Loucy (cell line): ENCODE data around the gene CCDC51.

Experiments
- H2AFZ ChIP-seq: fragments of 200-600 bp; sonication (generic); 2 replicates; pipeline ENCODE4 v1.6.0; 2016; ENCODE audit warnings: antibody characterized with exemption, mild to moderate bottlenecking, low read length, moderate library complexity
- H3F3A ChIP-seq: fragments of 200-600 bp; 2 replicates; pipeline ENCODE4 v1.6.0; 2016; ENCODE audit warnings: antibody characterized with exemption, low read depth, mild to moderate bottlenecking
- H3K27me3 ChIP-seq: fragments of 200-600 bp; sonication (generic); 2 replicates; pipeline ENCODE4 v1.6.1; 2014; ENCODE audit warnings: low read length, mild to moderate bottlenecking; ENCODE audit not compliant: insufficient read depth, poor library complexity, severe bottlenecking
- H3K36me3 ChIP-seq: fragments of 200-600 bp; sonication (generic); 2 replicates; pipeline ENCODE4 v1.6.1; 2016; ENCODE audit warnings: low read length; ENCODE audit not compliant: insufficient read depth
- H3K4me1 ChIP-seq: fragments of 200-600 bp; sonication (generic); 2 replicates; pipeline ENCODE4 v1.5.1; 2014; ENCODE audit warnings: low read length, mild to moderate bottlenecking; ENCODE audit not compliant: insufficient read depth, poor library complexity, severe bottlenecking
- H3K4me2 ChIP-seq: fragments of 200-600 bp; sonication (generic); 2 replicates; pipeline ENCODE4 v1.6.0; 2014; ENCODE audit warnings: antibody characterized with exemption, low read length, low read depth, mild to moderate bottlenecking; ENCODE audit not compliant: poor library complexity, severe bottlenecking
- H3K4me3 ChIP-seq: fragments of 200-600 bp; sonication (generic); 2 replicates; pipeline ENCODE4 v1.5.1; 2014; ENCODE audit warnings: low read length, mild to moderate bottlenecking, mixed read lengths; ENCODE audit not compliant: poor library complexity, severe bottlenecking
- H3K79me2 ChIP-seq: fragments of 200-600 bp; sonication (generic); 2 replicates; pipeline ENCODE4 v1.6.1; 2014; ENCODE audit warnings: low read length; ENCODE audit not compliant: insufficient read depth
- H3K9ac ChIP-seq: fragments of 200-600 bp; sonication (generic); 2 replicates; pipeline ENCODE4 v1.6.0; 2014; ENCODE audit warnings: mild to moderate bottlenecking, low read depth, low read length, moderate library complexity; ENCODE audit not compliant: poor library complexity, severe bottlenecking
- H3K9me2 ChIP-seq: fragments of 200-600 bp; sonication (generic); replicated peaks from 2 replicates; pipeline ENCODE4 v1.6.1; 2016; ENCODE audit warnings: low read depth, low read length, mixed read lengths
- H3K9me3 ChIP-seq: fragments of 200-600 bp; sonication (generic); 2 replicates; pipeline ENCODE4 v1.6.1; 2014; ENCODE audit warnings: mild to moderate bottlenecking, antibody characterized with exemption, low read length, low read depth; ENCODE audit not compliant: insufficient read depth
- H4K20me1 ChIP-seq: fragments of 200-600 bp; sonication (generic); 2 replicates; pipeline ENCODE4 v1.6.0; 2014; ENCODE audit warnings: antibody characterized with exemption, low read length, mild to moderate bottlenecking; ENCODE audit not compliant: insufficient read depth, poor library complexity, severe bottlenecking
- EZH2phosphoT487 ChIP-seq: fragments of 200-600 bp; IDR thresholded peaks from 2 replicates; pipeline ENCODE4 v1.6.1; 2018; ENCODE audit warnings: antibody characterized with exemption, mild to moderate bottlenecking, moderate library complexity, borderline replicate concordance
- TF ChIP-seq, protein P1 (sequence below): fragments of 200-600 bp; sonication (generic); conservative IDR thresholded peaks from 2 replicates; pipeline ENCODE4 v1.5.1; 2014; ENCODE audit warnings: mild to moderate bottlenecking, antibody characterized with exemption, low read length

The CCDC51 gene

DNA sequence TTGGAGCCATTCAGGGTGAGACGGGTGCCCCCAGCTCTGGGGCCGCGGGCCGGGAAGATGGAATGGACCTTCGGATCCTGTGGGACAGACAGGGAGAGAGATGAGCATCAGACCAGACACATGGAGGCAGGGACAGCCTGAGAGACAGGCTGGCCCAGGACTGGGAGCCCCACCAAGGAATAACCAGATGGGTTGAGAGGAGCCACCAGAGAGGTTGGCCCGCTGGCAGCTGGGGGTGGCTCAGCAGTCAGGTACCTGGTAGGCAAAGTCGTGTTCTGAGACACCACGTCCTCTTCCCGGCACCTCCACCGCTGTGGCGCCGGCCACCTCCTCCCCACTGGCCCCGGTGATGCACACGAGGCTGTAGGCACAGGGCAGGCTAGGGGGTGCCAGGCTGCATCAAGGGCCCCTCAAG lies 23.8 kb downstream of the CCDC51 start:
- no peaks in the 10 kb centered on the region for H4K20me1 ChIP-seq
- TF ChIP-seq, protein P1, sequence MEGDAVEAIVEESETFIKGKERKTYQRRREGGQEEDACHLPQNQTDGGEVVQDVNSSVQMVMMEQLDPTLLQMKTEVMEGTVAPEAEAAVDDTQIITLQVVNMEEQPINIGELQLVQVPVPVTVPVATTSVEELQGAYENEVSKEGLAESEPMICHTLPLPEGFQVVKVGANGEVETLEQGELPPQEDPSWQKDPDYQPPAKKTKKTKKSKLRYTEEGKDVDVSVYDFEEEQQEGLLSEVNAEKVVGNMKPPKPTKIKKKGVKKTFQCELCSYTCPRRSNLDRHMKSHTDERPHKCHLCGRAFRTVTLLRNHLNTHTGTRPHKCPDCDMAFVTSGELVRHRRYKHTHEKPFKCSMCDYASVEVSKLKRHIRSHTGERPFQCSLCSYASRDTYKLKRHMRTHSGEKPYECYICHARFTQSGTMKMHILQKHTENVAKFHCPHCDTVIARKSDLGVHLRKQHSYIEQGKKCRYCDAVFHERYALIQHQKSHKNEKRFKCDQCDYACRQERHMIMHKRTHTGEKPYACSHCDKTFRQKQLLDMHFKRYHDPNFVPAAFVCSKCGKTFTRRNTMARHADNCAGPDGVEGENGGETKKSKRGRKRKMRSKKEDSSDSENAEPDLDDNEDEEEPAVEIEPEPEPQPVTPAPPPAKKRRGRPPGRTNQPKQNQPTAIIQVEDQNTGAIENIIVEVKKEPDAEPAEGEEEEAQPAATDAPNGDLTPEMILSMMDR = no peak
- no peak for TF ChIP-seq EZH2phosphoT487
- H3K27me3 ChIP-seq = no peaks in the 10 kb centered on the region
- 0 out of 2 replicates have a peak, but pooled peaks cover 2% of the 10 kb centered on the region for H3K79me2 ChIP-seq
- H2AFZ ChIP-seq = no peak overlapping the region
- no peaks in the 10 kb centered on the region for H3F3A ChIP-seq
- H3K4me3 ChIP-seq = no peak overlapping the region
- no peak overlapping the region for H3K4me2 ChIP-seq
- no peaks in the 10 kb centered on the region for H3K9me2 ChIP-seq
- H3K9ac ChIP-seq = no peak overlapping the region
- H3K4me1 ChIP-seq = no peaks in the 10 kb centered on the region
- H3K36me3 ChIP-seq = peaks cover 66% of the 10 kb centered on the region; the same call in 1 of the 2 replicates
- no peaks in the 10 kb centered on the region for H3K9me3 ChIP-seq

DNA sequence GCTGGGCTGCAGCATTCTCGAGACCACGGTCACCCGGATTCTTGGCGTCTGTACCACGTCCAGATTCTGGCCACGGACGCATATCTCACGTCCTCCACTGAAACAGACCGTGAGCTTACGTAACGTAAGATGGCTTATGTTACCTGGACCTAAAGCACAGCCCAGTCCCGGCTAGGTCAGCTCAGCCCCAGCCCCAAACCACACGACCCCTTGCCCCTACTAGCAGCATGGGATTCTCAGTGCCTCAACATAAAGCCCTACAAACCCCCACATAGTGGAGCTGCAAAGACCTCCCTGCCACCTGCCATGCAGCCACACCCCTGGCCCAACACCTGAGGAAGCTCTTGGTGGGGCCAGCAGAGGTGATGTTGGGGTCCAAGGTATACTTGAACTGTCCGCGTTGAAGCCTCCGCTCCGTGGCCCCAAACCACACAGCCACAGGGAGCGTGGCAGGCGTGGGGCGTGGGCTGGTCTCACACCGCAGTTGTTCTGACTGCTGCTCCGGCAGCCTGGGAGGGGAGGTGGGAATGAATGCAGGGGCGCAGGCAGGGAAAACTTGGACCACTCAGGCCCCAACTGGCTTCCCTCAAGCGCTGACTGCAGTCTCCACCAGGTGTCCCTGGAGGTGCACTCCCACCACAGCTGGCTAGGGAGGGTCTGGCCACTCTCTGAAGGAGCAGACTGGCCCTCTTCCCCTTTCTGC lies 24.5 kb downstream of the CCDC51 start:
- H3K9ac ChIP-seq = no peak overlapping the region
- no peaks in the 10 kb centered on the region for H3K9me2 ChIP-seq
- no peaks in the 10 kb centered on the region for H3K79me2 ChIP-seq
- no peak overlapping the region for H2AFZ ChIP-seq
- no peaks in the 10 kb centered on the region for H3K27me3 ChIP-seq
- H3K4me3 ChIP-seq = no peak overlapping the region
- peaks cover 73% of the 10 kb centered on the region; the same call in 1 of the 2 replicates for H3K36me3 ChIP-seq
- TF ChIP-seq, protein P1 = no peak
- no peak for TF ChIP-seq EZH2phosphoT487
- H3F3A ChIP-seq = no peaks in the 10 kb centered on the region
- H3K9me3 ChIP-seq = no peaks in the 10 kb centered on the region
- H4K20me1 ChIP-seq = no peaks in the 10 kb centered on the region
- no peaks in the 10 kb centered on the region for H3K4me1 ChIP-seq
- no peak overlapping the region for H3K4me2 ChIP-seq

DNA sequence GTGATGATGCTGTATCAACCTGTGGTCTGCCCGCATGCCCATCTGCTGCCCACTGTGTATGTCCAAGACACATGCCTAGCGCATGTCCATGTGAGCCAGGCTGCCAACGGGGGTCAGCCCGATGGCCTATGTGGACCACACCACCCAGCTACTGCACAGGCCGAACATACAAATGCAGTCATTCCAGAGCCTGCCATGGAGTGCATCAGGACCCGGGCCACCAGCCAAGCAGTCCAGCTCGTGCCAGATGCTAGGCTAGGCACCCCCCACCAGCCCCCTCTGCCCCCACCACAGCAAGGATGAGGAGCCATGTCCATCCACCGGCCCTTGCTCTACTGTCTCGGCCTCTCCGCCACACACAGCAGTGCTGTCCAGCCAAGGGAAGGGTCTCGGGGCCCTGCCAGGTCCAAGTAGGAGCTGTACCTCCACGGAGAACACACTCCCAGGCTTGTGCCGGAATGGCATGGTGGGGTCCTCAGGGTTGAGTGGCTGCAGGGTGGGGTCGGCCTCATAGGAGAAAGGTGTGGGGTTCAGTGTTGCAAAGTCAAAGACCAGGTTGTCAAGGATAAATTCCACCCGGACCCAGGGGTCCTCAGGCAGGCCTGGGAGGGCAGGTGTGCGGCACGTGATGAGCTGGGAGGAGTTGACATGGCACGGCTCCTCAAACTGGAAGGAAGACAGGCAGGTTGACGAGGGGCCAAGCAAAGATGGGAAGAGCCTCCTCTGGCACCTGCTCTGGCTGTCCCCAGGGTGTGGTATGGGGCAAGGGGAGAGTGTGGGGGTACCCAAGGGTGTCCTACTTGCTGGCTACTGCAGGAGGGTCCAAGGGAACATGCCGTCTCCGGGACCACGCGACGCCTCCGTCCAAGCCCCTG lies 25.3 kb downstream of the CCDC51 start:
- H3K9me3 ChIP-seq = no peaks in the 10 kb centered on the region
- no peaks in the 10 kb centered on the region for H3K27me3 ChIP-seq
- no peaks in the 10 kb centered on the region for H3F3A ChIP-seq
- no peaks in the 10 kb centered on the region for H3K79me2 ChIP-seq
- H3K9ac ChIP-seq = no peak overlapping the region
- H3K4me1 ChIP-seq = no peaks in the 10 kb centered on the region
- no peak overlapping the region for H2AFZ ChIP-seq
- peaks cover 78% of the 10 kb centered on the region; the same call in 1 of the 2 replicates for H3K36me3 ChIP-seq
- no peaks in the 10 kb centered on the region for H4K20me1 ChIP-seq
- no peaks in the 10 kb centered on the region for H3K9me2 ChIP-seq
- no peak for TF ChIP-seq EZH2phosphoT487
- TF ChIP-seq, protein P1 = no peak
- no peak overlapping the region for H3K4me2 ChIP-seq
- H3K4me3 ChIP-seq = no peak overlapping the region
